Measurements from ENCODE around the gene MYL2.
"Not testable (repeated sequence)": the region's sequence is repeated elsewhere in the genome, so short reads cannot be mapped to it uniquely, and the experiment has no call there.

Gene MYL2, protein sequence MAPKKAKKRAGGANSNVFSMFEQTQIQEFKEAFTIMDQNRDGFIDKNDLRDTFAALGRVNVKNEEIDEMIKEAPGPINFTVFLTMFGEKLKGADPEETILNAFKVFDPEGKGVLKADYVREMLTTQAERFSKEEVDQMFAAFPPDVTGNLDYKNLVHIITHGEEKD

DNA sequence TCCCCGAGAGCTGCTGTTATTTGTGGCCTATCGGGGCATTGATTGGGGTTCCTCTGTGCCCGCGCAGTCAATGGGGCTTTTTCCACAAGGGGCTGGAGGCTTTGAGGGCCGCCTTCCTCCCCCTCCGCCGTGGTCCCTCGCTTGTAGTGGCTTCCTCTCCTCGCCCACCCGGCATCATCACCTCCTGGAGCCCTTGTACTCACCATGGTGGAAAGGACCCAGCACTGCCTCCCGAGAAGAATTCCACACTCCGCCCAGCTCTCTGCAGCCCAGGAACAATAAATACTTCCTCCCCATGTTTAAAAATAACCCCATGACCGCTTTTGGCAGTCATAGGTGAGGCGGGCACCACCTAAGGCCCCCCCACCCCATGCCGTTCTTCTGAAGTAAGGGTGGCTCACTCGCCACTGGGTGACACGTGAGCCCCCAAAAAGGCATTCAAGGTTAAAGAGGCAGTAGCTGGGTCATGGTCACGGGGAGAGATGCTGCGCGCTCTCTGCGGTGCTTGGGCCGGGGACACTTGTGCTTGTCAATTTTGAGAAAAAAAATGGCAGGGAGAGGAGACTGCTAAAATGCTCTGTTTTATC, at the start of gene MYL2:
TSS of gene MYL2 (minus strand) at position 256 of the 587 bp plus-strand sequence. CDS start at position 206, 50 bp downstream.
- CTCF ChIA-PET = no interaction called here
- DNase-seq (ENCODE audit: low spot score) = no peak
- POLR2A ChIA-PET (ENCODE audit: low non-redundant PET) = no interaction called here
- TF ChIP-seq, protein P1, sequence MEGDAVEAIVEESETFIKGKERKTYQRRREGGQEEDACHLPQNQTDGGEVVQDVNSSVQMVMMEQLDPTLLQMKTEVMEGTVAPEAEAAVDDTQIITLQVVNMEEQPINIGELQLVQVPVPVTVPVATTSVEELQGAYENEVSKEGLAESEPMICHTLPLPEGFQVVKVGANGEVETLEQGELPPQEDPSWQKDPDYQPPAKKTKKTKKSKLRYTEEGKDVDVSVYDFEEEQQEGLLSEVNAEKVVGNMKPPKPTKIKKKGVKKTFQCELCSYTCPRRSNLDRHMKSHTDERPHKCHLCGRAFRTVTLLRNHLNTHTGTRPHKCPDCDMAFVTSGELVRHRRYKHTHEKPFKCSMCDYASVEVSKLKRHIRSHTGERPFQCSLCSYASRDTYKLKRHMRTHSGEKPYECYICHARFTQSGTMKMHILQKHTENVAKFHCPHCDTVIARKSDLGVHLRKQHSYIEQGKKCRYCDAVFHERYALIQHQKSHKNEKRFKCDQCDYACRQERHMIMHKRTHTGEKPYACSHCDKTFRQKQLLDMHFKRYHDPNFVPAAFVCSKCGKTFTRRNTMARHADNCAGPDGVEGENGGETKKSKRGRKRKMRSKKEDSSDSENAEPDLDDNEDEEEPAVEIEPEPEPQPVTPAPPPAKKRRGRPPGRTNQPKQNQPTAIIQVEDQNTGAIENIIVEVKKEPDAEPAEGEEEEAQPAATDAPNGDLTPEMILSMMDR (conservative IDR thresholded peaks at IDR 0.05; ENCODE audit: low read depth) = no peak
- H3K27ac ChIP-seq = peak within 1 kb of the TSS; percentile 15; the same call in 1 of the 2 replicates

DNA sequence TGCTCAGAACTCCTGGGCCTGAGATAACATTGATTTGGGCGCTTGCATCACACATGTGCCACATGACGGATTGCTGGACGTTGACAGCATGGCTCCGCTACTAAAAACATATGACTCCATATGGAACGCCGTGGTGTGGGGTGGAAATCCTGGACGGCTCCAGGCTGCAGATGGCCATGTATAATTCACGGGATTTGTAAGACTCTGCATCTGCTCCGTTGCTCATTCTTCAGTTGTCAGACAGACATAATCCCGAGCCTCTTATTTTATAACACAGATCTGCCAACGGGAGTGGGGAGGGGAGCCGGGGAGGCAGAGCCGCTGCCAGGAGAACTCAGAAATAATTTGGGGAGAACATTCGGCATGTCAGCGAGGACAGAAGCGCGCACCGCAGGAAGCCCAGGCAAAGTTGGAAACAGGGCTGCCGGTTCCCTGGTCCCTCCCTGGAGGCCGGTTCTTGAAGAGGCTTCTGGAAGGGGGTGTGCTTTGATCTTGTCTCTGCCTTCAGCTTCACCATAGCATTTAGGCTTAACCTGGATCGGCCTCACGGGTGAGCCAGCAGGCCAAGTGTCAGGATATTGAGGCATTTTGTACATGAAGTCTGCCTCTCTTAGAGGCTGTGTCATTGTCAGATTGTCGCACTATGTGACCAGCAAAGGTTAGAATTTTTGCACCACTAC, 45.8 kb upstream of the MYL2 start:
- TF ChIP-seq, protein P1 (conservative IDR thresholded peaks at IDR 0.05; ENCODE audit: low read depth) = no peak

DNA sequence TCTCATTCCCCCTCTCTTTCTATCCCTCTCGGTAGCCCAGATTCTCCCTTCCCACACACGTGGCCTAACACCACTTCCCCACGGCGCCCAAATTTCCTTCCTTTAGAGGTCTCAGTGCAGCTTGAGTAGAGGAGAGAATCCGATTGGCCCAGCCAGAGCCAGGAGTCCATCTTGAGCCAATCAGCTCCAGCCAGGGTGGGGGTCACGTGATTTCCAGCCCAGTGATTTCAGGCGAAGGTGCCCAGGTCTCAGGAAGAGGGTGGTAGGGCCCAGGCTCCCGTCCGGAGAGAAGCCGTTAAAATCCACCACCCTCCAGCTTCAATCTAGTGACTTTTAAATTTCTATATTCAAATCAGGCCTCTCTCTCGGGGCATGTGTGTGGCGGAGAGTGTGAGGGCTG, 45.2 kb upstream of the MYL2 start:
- TF ChIP-seq, protein P1 (conservative IDR thresholded peaks at IDR 0.05; ENCODE audit: low read depth) = no peak
- peak; percentile 16 for DNase-seq (ENCODE audit: low spot score)
- no peak overlapping the region for H3K27ac ChIP-seq
- POLR2A ChIA-PET (ENCODE audit: low non-redundant PET) = no interaction called here
- CTCF ChIA-PET = no interaction called here

More for the DNA sequence above, 45.8 kb upstream of the MYL2 start:
- CTCF ChIA-PET = no interaction called here
- no peak for DNase-seq (ENCODE audit: low spot score)
- POLR2A ChIA-PET (ENCODE audit: low non-redundant PET) = no interaction called here
- H3K27ac ChIP-seq = no peak overlapping the region

DNA sequence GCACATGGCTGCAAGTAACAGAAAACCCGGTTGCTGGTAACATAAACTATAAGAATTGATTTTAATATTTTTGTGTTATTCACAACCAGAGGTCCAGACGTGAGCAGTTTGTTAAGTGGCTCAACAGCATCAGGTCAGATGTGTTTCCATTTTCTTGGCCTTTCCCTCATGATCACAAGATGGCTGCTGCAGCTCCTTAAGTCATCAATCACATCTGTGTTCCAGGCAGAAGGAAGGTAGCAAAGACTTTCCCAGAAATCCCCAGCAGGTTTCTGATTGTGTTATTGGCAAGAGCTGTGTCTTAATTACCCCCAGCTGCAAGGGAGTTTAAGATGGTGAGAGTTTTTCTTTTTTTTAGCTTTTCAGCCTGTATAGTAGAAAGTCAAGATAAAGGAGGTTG, 40.4 kb upstream of the MYL2 start:
- CTCF ChIA-PET = no interaction called here
- H3K27ac ChIP-seq = no peak overlapping the region
- TF ChIP-seq, protein P1 (conservative IDR thresholded peaks at IDR 0.05; ENCODE audit: low read depth) = no peak
- no peak for DNase-seq (ENCODE audit: low spot score)
- POLR2A ChIA-PET (ENCODE audit: low non-redundant PET) = no interaction called here

DNA sequence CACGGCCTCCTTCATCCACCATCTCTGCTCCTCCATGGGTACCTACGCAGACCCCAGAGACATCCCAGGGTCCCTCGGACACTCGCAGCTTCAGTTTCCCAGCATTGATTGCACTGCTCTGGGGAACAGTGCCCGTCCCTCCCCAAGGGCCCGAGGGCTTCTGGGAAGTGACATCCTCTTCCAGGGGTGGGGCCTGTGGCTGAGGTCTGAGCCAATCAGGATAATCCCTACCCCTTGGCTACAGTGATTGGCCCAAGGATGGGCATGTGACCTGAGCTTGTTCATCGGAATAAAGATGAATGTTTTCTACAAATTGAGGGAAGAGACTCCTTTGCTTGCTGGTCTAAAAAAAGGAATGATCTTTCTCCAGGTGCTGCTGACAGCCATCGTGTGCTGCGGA, 37.3 kb upstream of the MYL2 start:
- no peak for DNase-seq (ENCODE audit: low spot score)
- POLR2A ChIA-PET (ENCODE audit: low non-redundant PET) = no interaction called here
- CTCF ChIA-PET = no interaction called here
- H3K27ac ChIP-seq = no peak overlapping the region
- TF ChIP-seq, protein P1 (conservative IDR thresholded peaks at IDR 0.05; ENCODE audit: low read depth) = no peak

DNA sequence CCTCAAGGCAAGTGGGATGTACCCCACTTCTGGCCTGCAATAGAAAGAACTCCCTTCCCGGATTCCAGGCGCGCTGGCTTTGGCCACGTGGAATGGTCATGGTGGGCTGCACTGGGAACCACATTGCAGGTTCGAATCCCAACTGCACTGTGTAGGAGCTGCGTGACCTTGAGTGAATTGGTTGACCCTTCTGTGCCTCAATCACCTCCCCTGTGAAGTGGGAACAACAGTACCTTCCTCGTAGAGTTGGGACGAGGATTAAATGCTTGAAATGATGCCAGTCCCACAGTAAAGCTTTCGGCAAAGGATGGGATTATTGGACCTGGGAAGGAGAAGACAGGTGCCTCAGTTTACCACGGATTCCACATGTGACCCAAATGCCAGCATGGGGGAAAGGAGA, 36.8 kb upstream of the MYL2 start:
- H3K27ac ChIP-seq = no peak overlapping the region
- DNase-seq (ENCODE audit: low spot score) = no peak
- CTCF ChIA-PET = no interaction called here
- POLR2A ChIA-PET (ENCODE audit: low non-redundant PET) = no interaction called here
- TF ChIP-seq, protein P1 (conservative IDR thresholded peaks at IDR 0.05; ENCODE audit: low read depth) = no peak

DNA sequence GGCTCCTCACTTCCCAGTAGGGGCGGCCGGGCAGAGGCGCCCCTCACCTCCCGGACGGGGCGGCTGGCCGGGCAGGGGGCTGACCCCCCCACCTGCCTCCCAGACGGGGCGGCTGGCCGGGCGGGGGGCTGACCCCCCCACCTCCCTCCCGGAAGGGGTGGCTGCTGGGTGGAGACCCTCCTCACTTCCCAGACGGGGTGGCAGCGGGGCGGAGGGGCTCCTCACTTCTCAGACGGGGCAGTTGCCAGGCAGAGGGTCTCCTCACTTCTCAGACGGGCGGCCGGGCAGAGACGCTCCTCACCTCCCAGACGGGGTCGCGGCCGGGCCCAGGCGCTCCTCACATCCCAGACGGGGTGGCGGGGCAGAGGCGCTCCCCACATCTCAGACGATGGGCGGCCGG, 30.5 kb upstream of the MYL2 start:
- POLR2A ChIA-PET (ENCODE audit: low non-redundant PET); CTCF ChIA-PET; DNase-seq (ENCODE audit: low spot score); H3K27ac ChIP-seq: not testable (repeated sequence)

DNA sequence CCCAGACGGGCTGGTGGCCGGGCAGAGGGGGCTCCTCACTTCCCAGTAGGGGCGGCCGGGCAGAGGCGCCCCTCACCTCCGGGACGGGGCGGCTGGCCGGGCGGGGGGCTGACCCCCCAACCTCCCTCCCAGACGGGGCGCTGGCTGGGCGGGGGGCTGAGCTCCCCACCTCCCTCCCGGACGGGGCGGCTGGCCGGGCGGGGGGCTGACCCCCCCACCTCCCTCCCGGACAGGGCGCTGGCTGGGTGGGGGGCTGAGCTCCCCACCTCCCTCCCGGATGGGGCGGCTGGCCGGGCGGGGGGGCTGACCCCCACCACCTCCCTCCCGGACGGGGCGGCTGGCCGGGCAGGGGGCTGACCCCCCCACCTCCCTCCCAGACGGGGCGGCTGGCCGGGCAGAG, 30.1 kb upstream of the MYL2 start:
- CTCF ChIA-PET; POLR2A ChIA-PET (ENCODE audit: low non-redundant PET); DNase-seq (ENCODE audit: low spot score); H3K27ac ChIP-seq: not testable (repeated sequence)

Measured in RWPE1 (cell line).